Measurements from ENCODE around the gene DNAJB1.
"Not testable (repeated sequence)": the region's sequence is repeated elsewhere in the genome, so short reads cannot be mapped to it uniquely, and the experiment has no call there.

Gene DNAJB1

GRCh38 chr19:14558370-14559066, 40.3 kb upstream of the DNAJB1 start:
- H3K4me1 Mint-ChIP-seq (ENCODE audit: low read depth) = peaks cover 14% of the 10 kb centered on the region
- no peaks in the 10 kb centered on the region for H3K27me3 Mint-ChIP-seq (ENCODE audit: low read depth)
- H3K4me3 Mint-ChIP-seq = no peak overlapping the region
- H3K36me3 Mint-ChIP-seq (ENCODE audit: low read depth) = peaks cover 2% of the 10 kb centered on the region
- H3K27ac Mint-ChIP-seq = no peak overlapping the region
- no peaks in the 10 kb centered on the region for H3K9me3 Mint-ChIP-seq

GRCh38 chr19:14556662-14557188, 38.5 kb upstream of the DNAJB1 start:
- Mint-ChIP-seq H3K4me3 (no peak overlapping the region), H3K27me3 (ENCODE audit: low read depth) (no peaks in the 10 kb centered on the region), H3K36me3 (ENCODE audit: low read depth) (peaks cover 2% of the 10 kb centered on the region), H3K4me1 (ENCODE audit: low read depth) (peaks cover 18% of the 10 kb centered on the region), H3K27ac (no peak overlapping the region), H3K9me3 (no peaks in the 10 kb centered on the region)

DNA sequence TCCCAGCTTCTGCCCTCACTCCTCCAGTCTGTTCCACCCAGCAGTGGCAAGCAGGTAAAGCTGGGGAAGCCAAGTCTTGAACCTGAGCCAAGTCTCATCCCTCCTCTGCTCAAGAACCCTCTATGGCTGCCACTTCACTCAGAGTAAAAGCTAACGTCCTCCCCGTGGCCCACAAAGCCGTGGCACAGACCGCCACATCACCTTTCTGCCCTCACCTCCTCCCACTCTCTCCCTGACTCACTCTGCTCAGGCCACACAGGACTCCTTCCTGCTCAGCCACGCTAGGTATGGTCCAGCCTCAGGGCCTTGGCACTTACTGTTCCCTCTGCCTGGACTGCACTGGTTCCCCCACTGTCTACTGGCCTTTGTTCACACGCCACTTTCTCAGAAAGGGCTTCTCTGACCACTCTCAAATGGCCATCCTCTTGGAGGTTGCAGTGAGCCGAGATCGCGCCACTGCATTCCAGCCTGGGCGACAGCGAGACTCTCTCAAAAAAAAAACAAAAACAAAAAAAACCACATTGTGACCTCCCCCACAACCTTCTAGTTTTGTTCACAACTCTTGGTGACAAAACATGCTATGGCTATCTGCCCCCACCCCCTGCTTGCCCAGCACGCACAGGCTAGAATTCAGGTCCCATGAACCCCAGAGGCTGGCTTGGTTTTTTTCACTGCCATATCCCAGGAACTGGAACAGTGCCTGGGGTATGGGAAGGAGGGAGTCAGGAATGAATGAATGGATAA, 37.9 kb upstream of the DNAJB1 start:
- Mint-ChIP-seq H3K27ac (peak overlapping the region; percentile 23), H3K9me3 (no peaks in the 10 kb centered on the region), H3K4me3 (no peak overlapping the region), H3K4me1 (ENCODE audit: low read depth) (peaks cover 23% of the 10 kb centered on the region), H3K27me3 (ENCODE audit: low read depth) (no peaks in the 10 kb centered on the region), H3K36me3 (ENCODE audit: low read depth) (peaks cover 2% of the 10 kb centered on the region)

- Mint-ChIP-seq H3K9me3 (no peaks in the 10 kb centered on the region), H3K36me3 (ENCODE audit: low read depth) (peaks cover 6% of the 10 kb centered on the region), H3K27me3 (ENCODE audit: low read depth) (no peaks in the 10 kb centered on the region), H3K4me1 (ENCODE audit: low read depth) (peaks cover 32% of the 10 kb centered on the region), H3K27ac (peak overlapping the region; percentile 49), H3K4me3 (no peak overlapping the region)
Measured at GRCh38 chr19:14554382-14554812, 36.2 kb upstream of the DNAJB1 start.

DNA sequence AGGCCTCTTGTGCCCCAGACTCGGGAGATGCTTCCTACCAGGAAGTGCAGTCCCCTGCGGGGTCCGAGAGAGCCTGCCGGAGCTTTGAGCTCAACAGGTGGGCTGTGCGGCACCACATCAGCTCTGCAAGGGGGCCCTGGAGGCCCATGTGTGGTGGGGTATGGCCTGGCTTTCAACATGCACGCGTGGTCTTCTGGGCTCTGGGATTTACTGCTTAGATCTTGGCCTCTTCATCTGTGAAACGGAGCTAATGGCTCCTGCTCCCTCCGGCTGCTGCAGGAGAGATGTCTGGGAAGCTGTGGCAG, 35.7 kb upstream of the DNAJB1 start:
- H3K9me3 Mint-ChIP-seq = no peaks in the 10 kb centered on the region
- peaks cover 6% of the 10 kb centered on the region for H3K36me3 Mint-ChIP-seq (ENCODE audit: low read depth)
- no peak overlapping the region for H3K27ac Mint-ChIP-seq
- no peaks in the 10 kb centered on the region for H3K27me3 Mint-ChIP-seq (ENCODE audit: low read depth)
- peaks cover 32% of the 10 kb centered on the region for H3K4me1 Mint-ChIP-seq (ENCODE audit: low read depth)
- H3K4me3 Mint-ChIP-seq = no peak overlapping the region

DNA sequence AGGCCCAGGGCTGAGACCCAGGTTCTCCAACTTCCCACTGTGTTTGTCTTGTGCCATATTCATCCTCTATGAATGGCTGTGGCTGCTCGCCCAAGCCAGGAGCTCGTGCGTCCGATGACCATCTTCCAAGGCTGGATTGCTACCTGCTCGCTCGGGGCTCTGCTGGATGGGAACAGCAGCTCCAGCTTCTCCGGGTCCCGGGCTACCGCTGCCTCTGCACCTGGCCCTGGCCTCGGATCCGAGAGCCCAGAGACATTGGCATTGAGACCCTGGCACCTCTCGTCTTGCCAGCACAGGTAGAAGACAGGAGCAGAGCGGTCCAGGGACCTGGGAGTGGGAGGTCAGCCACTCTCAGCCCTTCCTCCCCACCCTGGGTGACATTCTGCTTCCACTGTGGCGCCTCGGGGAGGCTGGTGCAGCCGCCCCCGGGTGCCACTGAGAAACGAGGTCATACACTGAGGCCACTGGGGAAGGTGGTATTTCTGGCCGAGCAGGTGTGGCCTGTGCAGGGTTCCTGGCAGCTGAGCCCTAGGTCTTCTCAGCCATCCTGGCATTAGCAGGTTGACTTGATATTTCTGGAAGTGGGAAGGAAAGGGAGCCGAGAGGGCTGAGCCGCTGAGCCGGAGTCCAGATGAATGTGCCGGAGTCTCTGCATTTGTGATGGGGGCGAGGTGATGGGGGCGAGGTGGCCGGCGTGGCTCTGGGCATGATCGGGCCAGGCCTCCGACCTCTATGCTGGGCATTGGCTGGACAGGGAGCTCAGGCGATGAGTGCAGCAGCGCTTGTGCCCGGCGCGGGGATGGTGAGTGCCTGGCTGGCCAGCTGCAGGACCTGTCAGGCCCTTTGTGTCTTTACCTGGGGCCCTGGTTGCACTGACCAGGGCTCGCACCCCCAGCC, 35.1 kb upstream of the DNAJB1 start:
- Mint-ChIP-seq H3K4me1 (ENCODE audit: low read depth) (peaks cover 32% of the 10 kb centered on the region), H3K36me3 (ENCODE audit: low read depth) (peaks cover 6% of the 10 kb centered on the region), H3K9me3 (no peaks in the 10 kb centered on the region), H3K4me3 (no peak overlapping the region), H3K27ac (no peak overlapping the region), H3K27me3 (ENCODE audit: low read depth) (no peaks in the 10 kb centered on the region)

GRCh38 chr19:14552006-14552360, 33.8 kb upstream of the DNAJB1 start:
- H3K9me3 Mint-ChIP-seq; H3K27me3 Mint-ChIP-seq (ENCODE audit: low read depth); H3K36me3 Mint-ChIP-seq (ENCODE audit: low read depth); H3K4me3 Mint-ChIP-seq: not testable (repeated sequence)
- peaks cover 32% of the 10 kb centered on the region for H3K4me1 Mint-ChIP-seq (ENCODE audit: low read depth)
- peak overlapping the region; percentile 70 for H3K27ac Mint-ChIP-seq

- not testable (repeated sequence) for H3K27me3 Mint-ChIP-seq (ENCODE audit: low read depth); H3K9me3 Mint-ChIP-seq; H3K4me3 Mint-ChIP-seq; H3K36me3 Mint-ChIP-seq (ENCODE audit: low read depth)
- H3K27ac Mint-ChIP-seq = peak overlapping the region; percentile 72
- H3K4me1 Mint-ChIP-seq (ENCODE audit: low read depth) = peaks cover 27% of the 10 kb centered on the region
Measured at GRCh38 chr19:14551134-14552005, 33.2 kb upstream of the DNAJB1 start.

DNA sequence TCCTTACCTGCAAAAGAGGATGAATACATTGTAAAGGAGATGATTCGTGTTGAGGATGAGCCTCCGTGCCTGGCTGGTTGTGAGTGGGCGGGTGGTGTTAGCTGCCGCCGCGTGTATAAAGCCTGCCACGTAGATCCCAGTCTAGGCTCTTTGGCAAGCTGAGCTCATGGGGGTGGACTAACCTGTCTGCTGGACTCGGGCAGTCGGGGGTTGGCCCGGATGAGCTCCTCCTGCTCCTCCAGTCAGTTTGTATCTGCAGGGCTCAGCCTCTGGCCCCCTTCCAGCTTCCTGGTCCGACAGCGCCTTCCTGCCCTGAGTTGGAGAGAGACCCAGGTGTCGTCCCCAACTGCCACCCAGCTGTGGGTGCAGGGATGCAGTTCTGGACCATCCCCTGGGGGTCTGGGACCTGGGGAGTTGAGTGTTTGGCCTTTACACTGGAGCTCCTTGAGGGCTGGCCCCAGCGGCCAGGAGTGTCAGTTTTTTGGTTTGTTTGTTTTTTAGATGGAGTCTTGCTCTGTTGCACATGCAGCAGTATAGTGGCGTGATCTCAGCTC, 32.1 kb upstream of the DNAJB1 start:
- peaks cover 21% of the 10 kb centered on the region for H3K4me1 Mint-ChIP-seq (ENCODE audit: low read depth)
- peaks cover 6% of the 10 kb centered on the region for H3K36me3 Mint-ChIP-seq (ENCODE audit: low read depth)
- H3K27me3 Mint-ChIP-seq (ENCODE audit: low read depth) = no peaks in the 10 kb centered on the region
- H3K27ac Mint-ChIP-seq = no peak overlapping the region
- no peak overlapping the region for H3K4me3 Mint-ChIP-seq
- H3K9me3 Mint-ChIP-seq = no peaks in the 10 kb centered on the region

GRCh38 chr19:14545716-14546082, 27.5 kb upstream of the DNAJB1 start:
- Mint-ChIP-seq H3K27ac (no peak overlapping the region), H3K27me3 (ENCODE audit: low read depth) (no peaks in the 10 kb centered on the region), H3K36me3 (ENCODE audit: low read depth) (peaks cover 8% of the 10 kb centered on the region), H3K4me1 (ENCODE audit: low read depth) (peaks cover 5% of the 10 kb centered on the region), H3K4me3 (no peak overlapping the region), H3K9me3 (no peaks in the 10 kb centered on the region)

DNA sequence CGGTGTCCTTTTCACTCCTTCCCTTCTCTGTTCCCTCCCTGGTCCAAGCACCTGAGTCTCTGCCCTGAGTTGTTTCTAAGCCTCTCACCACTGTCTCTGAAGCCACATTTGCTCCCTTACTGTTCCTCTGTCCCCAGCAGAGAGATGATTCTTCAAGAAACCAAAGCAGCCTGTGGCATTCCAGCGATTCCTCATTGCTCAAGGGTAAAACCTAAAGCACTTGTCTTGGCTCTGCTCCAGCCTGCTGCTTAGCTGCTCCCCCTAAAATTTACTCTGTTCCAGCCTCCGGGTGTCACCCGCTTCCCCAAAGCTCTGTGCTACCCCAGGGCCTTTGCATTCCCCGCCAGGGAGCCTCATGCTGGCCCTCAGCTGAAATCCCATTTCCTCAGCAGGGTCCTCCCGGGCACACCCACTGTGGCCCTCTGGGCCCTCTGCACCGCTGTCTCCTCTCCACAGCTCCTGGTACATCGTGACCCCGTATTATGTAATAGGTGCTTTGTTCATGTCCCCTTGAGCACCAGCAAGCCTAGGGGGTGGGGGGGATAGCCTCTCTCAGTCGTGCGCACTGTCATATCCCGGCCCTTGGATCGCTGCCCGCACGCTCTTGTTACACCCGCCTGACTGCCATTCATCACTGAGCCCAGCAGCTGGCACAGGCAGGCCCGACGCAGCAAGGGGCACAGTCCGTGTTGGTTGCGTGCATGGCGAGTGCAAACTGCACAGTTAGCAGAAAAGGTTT, 26.9 kb upstream of the DNAJB1 start:
- Mint-ChIP-seq H3K36me3 (ENCODE audit: low read depth) (peaks cover 7% of the 10 kb centered on the region), H3K4me1 (ENCODE audit: low read depth) (peaks cover 3% of the 10 kb centered on the region), H3K27me3 (ENCODE audit: low read depth) (no peaks in the 10 kb centered on the region), H3K9me3 (no peaks in the 10 kb centered on the region), H3K27ac (no peak overlapping the region), H3K4me3 (no peak overlapping the region)

DNA sequence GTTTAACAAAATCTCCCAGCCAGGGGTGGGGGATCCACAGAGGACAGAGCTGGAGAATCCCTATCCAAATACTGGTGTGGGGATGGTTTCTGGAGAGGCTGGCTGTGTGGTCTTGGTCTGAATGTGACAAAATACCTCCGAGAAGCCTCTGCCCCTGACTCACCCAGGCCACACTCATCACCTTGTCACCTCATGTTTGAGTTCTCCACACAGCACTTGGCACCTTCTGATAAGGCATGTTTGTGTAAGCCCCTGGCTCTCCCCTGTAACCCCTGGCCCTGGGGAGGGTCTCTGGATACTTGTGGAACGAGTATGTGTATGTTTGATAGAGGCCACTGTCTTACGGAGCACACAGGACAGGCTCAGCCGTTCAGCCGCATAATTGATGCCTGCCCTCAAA, 25.9 kb upstream of the DNAJB1 start:
- Mint-ChIP-seq H3K4me1 (ENCODE audit: low read depth) (peaks cover 3% of the 10 kb centered on the region), H3K27me3 (ENCODE audit: low read depth) (no peaks in the 10 kb centered on the region), H3K36me3 (ENCODE audit: low read depth) (peaks cover 6% of the 10 kb centered on the region), H3K4me3 (no peak overlapping the region), H3K9me3 (no peaks in the 10 kb centered on the region), H3K27ac (no peak overlapping the region)

GRCh38 chr19:14542711-14543328, 24.6 kb upstream of the DNAJB1 start:
- Mint-ChIP-seq H3K4me1 (ENCODE audit: low read depth) (peaks cover 3% of the 10 kb centered on the region), H3K4me3 (no peak overlapping the region), H3K27ac (no peak overlapping the region), H3K36me3 (ENCODE audit: low read depth) (peaks cover 6% of the 10 kb centered on the region), H3K9me3 (no peaks in the 10 kb centered on the region), H3K27me3 (ENCODE audit: low read depth) (no peaks in the 10 kb centered on the region)
